K562 (cell line): ENCODE results near the gene VPS13D. TPM values are rescaled to one million over a fixed set of nuclear protein-coding genes. Genes with fewer than 3 reads are reported as not detected.

ENCODE experiments used
- ATAC-seq: fragments of 200-7000 bp; cut with Tn5 transposase; 3 replicates; pipeline ENCODE4 v1.9.1; 2020; ENCODE audit warnings: moderate library complexity
- BruUV-seq: library from RNA; stranded (reverse); fragments of 400-500 nt; replicated peaks from 2 replicates; lab custom pipeline; 2021; lab: Mats Ljungman, UMichigan
- CTCF ChIA-PET: fragments of 300-600 bp; formaldehyde crosslinking; extraction: SDS; loops from one replicate; lab custom pipeline; 2021; ENCODE audit warnings: low intra/inter-chr PET ratio; lab: Yijun Ruan, JAX
- POLR2A ChIA-PET: fragments of 300-600, 350-650 bp; sonication (Branson Sonifier 250); formaldehyde crosslinking; extraction: SDS; loops from one replicate; lab custom pipeline; 2021; ENCODE audit warnings: antibody characterized with exemption, inconsistent platforms; lab: Yijun Ruan, JAX
- DNase-seq, 4 experiments: peaks; one replicate each; pipeline versions ENCODE4 v3.0.0 to v3.0.0-alpha.2; 2011 to 2018; ENCODE audit warnings: low spot score in 3 of 4, mixed read lengths in 3 of 4; ENCODE audit errors: extremely low read depth in 1 of 4
- FAIRE-seq: peaks from 2 replicates; lab custom pipeline; 2011; peaks lifted over from hg19 to GRCh38; lab: Jason Lieb, UNC
- H2AFZ ChIP-seq: 2 replicates; pipeline ENCODE4 v1.6.0; 2011; ENCODE audit warnings: low read depth, low read length, control low read depth, inconsistent platforms
- H3K27ac ChIP-seq: fragments of 200-600 bp; 3 replicates; pipeline ENCODE4 v1.8.0; 2011; ENCODE audit warnings: low read depth, mild to moderate bottlenecking, control low read depth, inconsistent platforms, low read length, moderate library complexity, mixed read lengths; ENCODE audit errors: extremely low read depth
- H3K27me3 ChIP-seq, 2 experiments: fragments of 300-600 bp in 1 of 2; 2 replicates in 1 of 2; 3 replicates in 1 of 2; pipeline versions ENCODE4 v1.6.0 to v1.8.0; 2011; ENCODE audit warnings: inconsistent platforms in 2 of 2, low read length in 2 of 2, mild to moderate bottlenecking in 1 of 2, mixed read lengths in 1 of 2, moderate library complexity in 1 of 2; ENCODE audit not compliant: control insufficient read depth in 2 of 2, insufficient read depth in 2 of 2
- H3K36me3 ChIP-seq: fragments of 300-600 bp; 3 replicates; pipeline ENCODE4 v1.8.0; 2011; ENCODE audit warnings: mild to moderate bottlenecking, low read length, inconsistent platforms; ENCODE audit not compliant: control insufficient read depth, insufficient read depth
- H3K4me1 ChIP-seq, 2 experiments: fragments of 200-600 bp in 1 of 2; replicated peaks in 1 of 2; 2 replicates in 1 of 2; 3 replicates in 1 of 2; pipeline versions ENCODE4 v1.5.1 to v1.8.0; 2011; ENCODE audit warnings: inconsistent platforms in 2 of 2, low read length in 2 of 2, mild to moderate bottlenecking in 1 of 2, mixed read lengths in 1 of 2, moderate library complexity in 1 of 2; ENCODE audit not compliant: control insufficient read depth in 2 of 2, insufficient read depth in 2 of 2
- H3K4me2 ChIP-seq: 2 replicates; pipeline ENCODE4 v1.6.1; 2011; ENCODE audit warnings: low read length, control low read depth, inconsistent platforms, mixed read lengths; ENCODE audit not compliant: insufficient read depth
- H3K4me3 ChIP-seq: fragments of 200-600 bp; sonication (generic), shearing (Covaris generic); 2 replicates; pipeline ENCODE4 v1.5.1; 2016; ENCODE audit warnings: control low read depth, inconsistent platforms
- H3K79me2 ChIP-seq: fragments of 200-600 bp; 3 replicates; pipeline ENCODE4 v1.8.0; 2011; ENCODE audit warnings: low read length, inconsistent platforms; ENCODE audit not compliant: control insufficient read depth, insufficient read depth
- H3K9ac ChIP-seq, 2 experiments: 2 replicates each; pipeline versions ENCODE4 v1.6.0 to v1.6.1; 2011; ENCODE audit warnings: low read depth in 2 of 2, low read length in 2 of 2, control low read depth in 1 of 2, inconsistent platforms in 1 of 2, mild to moderate bottlenecking in 1 of 2, mixed read lengths in 1 of 2; ENCODE audit not compliant: insufficient read depth in 1 of 2
- H3K9me1 ChIP-seq: one replicate; pipeline ENCODE4 v1.6.0; 2011; ENCODE audit warnings: inconsistent platforms, mild to moderate bottlenecking, low read length, moderate library complexity; ENCODE audit not compliant: control insufficient read depth, insufficient read depth
- H3K9me3 ChIP-seq: replicated peaks from 2 replicates; pipeline ENCODE4 v1.5.1; 2011; ENCODE audit warnings: low read depth, low read length, inconsistent platforms; ENCODE audit not compliant: control insufficient read depth, insufficient read depth
- H4K20me1 ChIP-seq: replicated peaks from 2 replicates; pipeline ENCODE4 v1.6.1; 2011; ENCODE audit warnings: low read length, inconsistent platforms, mixed read lengths; ENCODE audit not compliant: control insufficient read depth, insufficient read depth
- CHD4 ChIP-seq: fragments of 200-600 bp; sonication (generic); IDR thresholded peaks from 3 replicates; pipeline ENCODE4 v1.6.1; 2012; ENCODE audit warnings: low read depth, mild to moderate bottlenecking, mixed read lengths, low read length, inconsistent platforms; ENCODE audit not compliant: insufficient read depth, insufficient replicate concordance, poor library complexity, severe bottlenecking
- CREM ChIP-seq: IDR thresholded peaks from 2 replicates; pipeline ENCODE4 v1.6.1; 2014; ENCODE audit warnings: antibody characterized with exemption, low read depth
- WGBS: fragments of 100-300 bp; shearing (Covaris generic); methylation state at CpG from one replicate; pipeline ENCODE4 v1.1.6; 2016; ENCODE audit warnings: low coverage, mixed read lengths; ENCODE audit not compliant: insufficient coverage; ENCODE audit errors: missing lambda C conversion rate; 5-methylcytosine and 5-hydroxymethylcytosine counted together
- in situ Hi-C: fragments of 300-500 bp; cut with MboI; formaldehyde crosslinking; loops from 4 replicates; pipeline ENCODE4 v1.15.0; 2018; ENCODE audit warnings: inconsistent platforms, mixed read lengths
- intact Hi-C: fragments of 100-400 bp; cut with micrococcal nuclease; formaldehyde crosslinking; loops from 2 replicates; pipeline ENCODE4 v1.14.2; 2022
- polyA plus RNA-seq, 8 experiments: library from polyadenylated mRNA; depleted of rRNA in 4 of 8; stranded (reverse) in 5 of 8; unstranded in 3 of 8; fragments of >200 nt; fragmentation: Nextera tagmentation in 2 of 8; fragmentation: Illumina TruSeq in 1 of 8; extraction: Ambion mirVana in 2 of 8; extraction: Trizol in 1 of 8; gene quantifications; 2 replicates each; pipeline versions ENCODE4 v1.2.1 to v1.2.3, GENCODE V29; 2011 to 2014; ENCODE audit warnings: inconsistent platforms in 1 of 8, missing spikeins in 1 of 8
- total RNA-seq, 7 experiments: library from RNA; depleted of rRNA in 6 of 7; stranded (reverse); fragments of >200 nt in 6 of 7; fragmentation: Illumina TruSeq in 2 of 7; extraction: Trizol in 2 of 7; gene quantifications; 2 replicates each; pipeline versions ENCODE4 v1.2.1 to v1.2.3, GENCODE V29; 2011 to 2021; ENCODE audit warnings: low replicate concordance in 1 of 7
- TF ChIP-seq, protein P1 (sequence below): sonication (generic); formaldehyde crosslinking; IDR thresholded peaks from 2 replicates; pipeline ENCODE4 v1.9.0; 2022; ENCODE audit warnings: mild to moderate bottlenecking, missing genetic modification reagents
- TF ChIP-seq, protein P2 (sequence below): fragments of 450-650 bp; IDR thresholded peaks from 2 replicates; pipeline ENCODE4 v1.6.1; 2016; ENCODE audit warnings: mild to moderate bottlenecking, moderate library complexity
- TF ChIP-seq, protein P3 (sequence below), 3 experiments: fragments of 200-800 bp in 1 of 3; sonication (Bioruptor generic) in 1 of 3; sonication (generic) in 1 of 3; formaldehyde crosslinking in 1 of 3; IDR thresholded peaks; 2 replicates each; pipeline versions ENCODE4 v1.6.1 to v1.8.0; 2016 to 2022; ENCODE audit warnings: mild to moderate bottlenecking in 2 of 3, missing compliant biosample characterization in 2 of 3, missing genetic modification characterization in 2 of 3, missing genetic modification reagents in 1 of 3

Gene VPS13D
- total and polyA plus RNA-seq, 9 of the 15 experiments (the other 6 are each of a cell fraction or from before 2014, with no cell fraction given): 6.1 to 51.5 (median 38.5) TPM

DNA sequence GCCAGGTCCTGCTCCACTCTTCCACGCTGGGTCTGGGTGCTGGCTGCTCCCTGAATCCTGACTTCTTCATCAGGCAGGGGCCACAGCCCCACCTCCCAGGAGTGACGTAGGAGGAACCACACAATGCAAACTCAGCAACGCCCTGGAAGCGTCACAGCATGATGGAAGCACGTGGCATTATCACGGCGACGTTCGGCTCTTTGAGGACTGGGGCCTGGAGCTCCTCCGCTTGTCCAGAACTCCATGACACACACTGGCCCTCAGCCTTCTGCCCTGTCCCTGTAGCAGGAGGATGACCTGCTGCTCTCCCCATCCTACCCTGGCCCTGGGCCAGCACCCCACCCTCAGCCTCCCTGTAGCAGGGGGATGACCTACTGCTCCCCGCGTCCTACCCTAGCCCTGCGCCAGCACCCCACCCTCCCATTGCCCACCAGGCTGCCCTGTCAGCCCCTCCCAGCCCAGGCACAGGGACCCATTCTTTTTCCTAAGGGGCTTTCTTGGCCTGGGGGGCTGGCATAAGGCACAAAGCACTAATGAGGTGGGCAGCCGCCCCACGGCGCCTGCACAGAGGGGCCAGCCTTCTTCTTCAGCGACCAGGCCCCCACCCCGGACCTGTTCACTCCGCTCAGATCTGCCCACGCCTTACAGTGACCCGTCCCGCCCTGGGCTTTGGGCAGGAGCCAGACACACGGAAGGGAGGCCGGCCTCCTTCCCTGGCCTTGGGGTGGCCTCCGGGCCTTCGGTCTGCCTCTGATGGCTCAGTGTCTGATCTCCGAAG, 322.5 kb downstream of the VPS13D start:
- no peak overlapping the region for H3K4me3 ChIP-seq
- no peaks in the 10 kb centered on the region for H3K79me2 ChIP-seq
- WGBS: 70% methylated on average over 27 of the region's 27 CpGs
- no peaks in the 10 kb centered on the region for H4K20me1 ChIP-seq
- BruUV-seq: no TSS peak
- peaks cover 24 to 74% of the 10 kb centered on the region in 2 experiments for H3K4me1 ChIP-seq
- H3K36me3 ChIP-seq: no peaks in the 10 kb centered on the region
- H3K4me2 ChIP-seq: no peak overlapping the region
- H3K9me1 ChIP-seq: no peaks in the 10 kb centered on the region
- H3K9ac ChIP-seq: peak overlapping the region in 1 of 2 experiments; percentile 79; a peak in 2 of 4 replicates
- H3K27me3 ChIP-seq: no peaks in the 10 kb centered on the region
- H3K27ac ChIP-seq: no peak overlapping the region
- H3K9me3 ChIP-seq: no peaks in the 10 kb centered on the region
- CTCF ChIA-PET: no interaction called here
- FAIRE-seq (peak; percentile 60), ATAC-seq (no peak), DNase-seq (peak in 2 of 4 experiments; percentile 39 to 63)
- in situ Hi-C loops: no loop called here
- H2AFZ ChIP-seq: peak overlapping the region; percentile 53
- intact Hi-C loops: no loop called here
- POLR2A ChIA-PET: interaction anchor here (0.6 to 1.0 kb wide), 4 partner anchors 11 to 1587 kb away, joined by 3 to 4 read pairs (median 3); no protein-coding TSS in a partner anchor
- TF ChIP-seq, protein P1, sequence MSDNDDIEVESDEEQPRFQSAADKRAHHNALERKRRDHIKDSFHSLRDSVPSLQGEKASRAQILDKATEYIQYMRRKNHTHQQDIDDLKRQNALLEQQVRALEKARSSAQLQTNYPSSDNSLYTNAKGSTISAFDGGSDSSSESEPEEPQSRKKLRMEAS (CRISPR knock-in tag): peak; percentile 88
- no peak for TF ChIP-seq CHD4
- peak; percentile 67 for TF ChIP-seq CREM
- TF ChIP-seq, protein P2, sequence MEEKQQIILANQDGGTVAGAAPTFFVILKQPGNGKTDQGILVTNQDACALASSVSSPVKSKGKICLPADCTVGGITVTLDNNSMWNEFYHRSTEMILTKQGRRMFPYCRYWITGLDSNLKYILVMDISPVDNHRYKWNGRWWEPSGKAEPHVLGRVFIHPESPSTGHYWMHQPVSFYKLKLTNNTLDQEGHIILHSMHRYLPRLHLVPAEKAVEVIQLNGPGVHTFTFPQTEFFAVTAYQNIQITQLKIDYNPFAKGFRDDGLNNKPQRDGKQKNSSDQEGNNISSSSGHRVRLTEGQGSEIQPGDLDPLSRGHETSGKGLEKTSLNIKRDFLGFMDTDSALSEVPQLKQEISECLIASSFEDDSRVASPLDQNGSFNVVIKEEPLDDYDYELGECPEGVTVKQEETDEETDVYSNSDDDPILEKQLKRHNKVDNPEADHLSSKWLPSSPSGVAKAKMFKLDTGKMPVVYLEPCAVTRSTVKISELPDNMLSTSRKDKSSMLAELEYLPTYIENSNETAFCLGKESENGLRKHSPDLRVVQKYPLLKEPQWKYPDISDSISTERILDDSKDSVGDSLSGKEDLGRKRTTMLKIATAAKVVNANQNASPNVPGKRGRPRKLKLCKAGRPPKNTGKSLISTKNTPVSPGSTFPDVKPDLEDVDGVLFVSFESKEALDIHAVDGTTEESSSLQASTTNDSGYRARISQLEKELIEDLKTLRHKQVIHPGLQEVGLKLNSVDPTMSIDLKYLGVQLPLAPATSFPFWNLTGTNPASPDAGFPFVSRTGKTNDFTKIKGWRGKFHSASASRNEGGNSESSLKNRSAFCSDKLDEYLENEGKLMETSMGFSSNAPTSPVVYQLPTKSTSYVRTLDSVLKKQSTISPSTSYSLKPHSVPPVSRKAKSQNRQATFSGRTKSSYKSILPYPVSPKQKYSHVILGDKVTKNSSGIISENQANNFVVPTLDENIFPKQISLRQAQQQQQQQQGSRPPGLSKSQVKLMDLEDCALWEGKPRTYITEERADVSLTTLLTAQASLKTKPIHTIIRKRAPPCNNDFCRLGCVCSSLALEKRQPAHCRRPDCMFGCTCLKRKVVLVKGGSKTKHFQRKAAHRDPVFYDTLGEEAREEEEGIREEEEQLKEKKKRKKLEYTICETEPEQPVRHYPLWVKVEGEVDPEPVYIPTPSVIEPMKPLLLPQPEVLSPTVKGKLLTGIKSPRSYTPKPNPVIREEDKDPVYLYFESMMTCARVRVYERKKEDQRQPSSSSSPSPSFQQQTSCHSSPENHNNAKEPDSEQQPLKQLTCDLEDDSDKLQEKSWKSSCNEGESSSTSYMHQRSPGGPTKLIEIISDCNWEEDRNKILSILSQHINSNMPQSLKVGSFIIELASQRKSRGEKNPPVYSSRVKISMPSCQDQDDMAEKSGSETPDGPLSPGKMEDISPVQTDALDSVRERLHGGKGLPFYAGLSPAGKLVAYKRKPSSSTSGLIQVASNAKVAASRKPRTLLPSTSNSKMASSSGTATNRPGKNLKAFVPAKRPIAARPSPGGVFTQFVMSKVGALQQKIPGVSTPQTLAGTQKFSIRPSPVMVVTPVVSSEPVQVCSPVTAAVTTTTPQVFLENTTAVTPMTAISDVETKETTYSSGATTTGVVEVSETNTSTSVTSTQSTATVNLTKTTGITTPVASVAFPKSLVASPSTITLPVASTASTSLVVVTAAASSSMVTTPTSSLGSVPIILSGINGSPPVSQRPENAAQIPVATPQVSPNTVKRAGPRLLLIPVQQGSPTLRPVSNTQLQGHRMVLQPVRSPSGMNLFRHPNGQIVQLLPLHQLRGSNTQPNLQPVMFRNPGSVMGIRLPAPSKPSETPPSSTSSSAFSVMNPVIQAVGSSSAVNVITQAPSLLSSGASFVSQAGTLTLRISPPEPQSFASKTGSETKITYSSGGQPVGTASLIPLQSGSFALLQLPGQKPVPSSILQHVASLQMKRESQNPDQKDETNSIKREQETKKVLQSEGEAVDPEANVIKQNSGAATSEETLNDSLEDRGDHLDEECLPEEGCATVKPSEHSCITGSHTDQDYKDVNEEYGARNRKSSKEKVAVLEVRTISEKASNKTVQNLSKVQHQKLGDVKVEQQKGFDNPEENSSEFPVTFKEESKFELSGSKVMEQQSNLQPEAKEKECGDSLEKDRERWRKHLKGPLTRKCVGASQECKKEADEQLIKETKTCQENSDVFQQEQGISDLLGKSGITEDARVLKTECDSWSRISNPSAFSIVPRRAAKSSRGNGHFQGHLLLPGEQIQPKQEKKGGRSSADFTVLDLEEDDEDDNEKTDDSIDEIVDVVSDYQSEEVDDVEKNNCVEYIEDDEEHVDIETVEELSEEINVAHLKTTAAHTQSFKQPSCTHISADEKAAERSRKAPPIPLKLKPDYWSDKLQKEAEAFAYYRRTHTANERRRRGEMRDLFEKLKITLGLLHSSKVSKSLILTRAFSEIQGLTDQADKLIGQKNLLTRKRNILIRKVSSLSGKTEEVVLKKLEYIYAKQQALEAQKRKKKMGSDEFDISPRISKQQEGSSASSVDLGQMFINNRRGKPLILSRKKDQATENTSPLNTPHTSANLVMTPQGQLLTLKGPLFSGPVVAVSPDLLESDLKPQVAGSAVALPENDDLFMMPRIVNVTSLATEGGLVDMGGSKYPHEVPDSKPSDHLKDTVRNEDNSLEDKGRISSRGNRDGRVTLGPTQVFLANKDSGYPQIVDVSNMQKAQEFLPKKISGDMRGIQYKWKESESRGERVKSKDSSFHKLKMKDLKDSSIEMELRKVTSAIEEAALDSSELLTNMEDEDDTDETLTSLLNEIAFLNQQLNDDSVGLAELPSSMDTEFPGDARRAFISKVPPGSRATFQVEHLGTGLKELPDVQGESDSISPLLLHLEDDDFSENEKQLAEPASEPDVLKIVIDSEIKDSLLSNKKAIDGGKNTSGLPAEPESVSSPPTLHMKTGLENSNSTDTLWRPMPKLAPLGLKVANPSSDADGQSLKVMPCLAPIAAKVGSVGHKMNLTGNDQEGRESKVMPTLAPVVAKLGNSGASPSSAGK: peak; percentile 97
- TF ChIP-seq, protein P3, sequence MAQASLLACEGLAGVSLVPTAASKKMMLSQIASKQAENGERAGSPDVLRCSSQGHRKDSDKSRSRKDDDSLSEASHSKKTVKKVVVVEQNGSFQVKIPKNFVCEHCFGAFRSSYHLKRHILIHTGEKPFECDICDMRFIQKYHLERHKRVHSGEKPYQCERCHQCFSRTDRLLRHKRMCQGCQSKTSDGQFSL (CRISPR knock-in tag; IDR thresholded peaks at IDR 0.05): no peak
- TF ChIP-seq, protein P3 (tag; IDR thresholded peaks at IDR 0.05): no peak
